D721Med (cell line): ENCODE data around the gene WWTR1.

Source experiments
- DNase-seq: peaks from one replicate; pipeline ENCODE4 v3.0.0; 2011; ENCODE audit warnings: low spot score; ENCODE audit not compliant: insufficient read length
- FAIRE-seq: peaks from 2 replicates; lab custom pipeline; 2011; peaks lifted over from hg19 to GRCh38; lab: Jason Lieb, UNC
- CTCF ChIP-seq: IDR thresholded peaks from 2 replicates; pipeline ENCODE4 v1.5.1; 2012; ENCODE audit warnings: mild to moderate bottlenecking, control low read depth; ENCODE audit not compliant: insufficient read depth; ENCODE audit errors: missing control alignments

WWTR1 gene

GRCh38 chr3:149618151-149619123 is 39.4 kb downstream of the WWTR1 start:
- no peak for DNase-seq
- TF ChIP-seq CTCF, result no peak
- FAIRE-seq, result no peak

- no peak for TF ChIP-seq CTCF
- FAIRE-seq, result no peak
- DNase-seq, result no peak
Observed at GRCh38 chr3:149615731-149616221, 42.0 kb downstream of the WWTR1 start.

- no peak for TF ChIP-seq CTCF
- DNase-seq (no peak), FAIRE-seq (no peak)
Observed at GRCh38 chr3:149613988-149614387, 43.8 kb downstream of the WWTR1 start.

- DNase-seq, result no peak
- TF ChIP-seq CTCF, result no peak
- FAIRE-seq, result no peak
Observed at GRCh38 chr3:149612456-149612855, 45.4 kb downstream of the WWTR1 start.

- TF ChIP-seq CTCF, result no peak
- FAIRE-seq (no peak), DNase-seq (no peak)
Observed at GRCh38 chr3:149611149-149611548, 46.7 kb downstream of the WWTR1 start.

GRCh38 chr3:149610351-149611105 is 47.3 kb downstream of the WWTR1 start:
- no peak for FAIRE-seq
- no peak for TF ChIP-seq CTCF
- DNase-seq, result no peak
